Measurements from ENCODE around the gene SMKR1.

The SMKR1 gene

DNA sequence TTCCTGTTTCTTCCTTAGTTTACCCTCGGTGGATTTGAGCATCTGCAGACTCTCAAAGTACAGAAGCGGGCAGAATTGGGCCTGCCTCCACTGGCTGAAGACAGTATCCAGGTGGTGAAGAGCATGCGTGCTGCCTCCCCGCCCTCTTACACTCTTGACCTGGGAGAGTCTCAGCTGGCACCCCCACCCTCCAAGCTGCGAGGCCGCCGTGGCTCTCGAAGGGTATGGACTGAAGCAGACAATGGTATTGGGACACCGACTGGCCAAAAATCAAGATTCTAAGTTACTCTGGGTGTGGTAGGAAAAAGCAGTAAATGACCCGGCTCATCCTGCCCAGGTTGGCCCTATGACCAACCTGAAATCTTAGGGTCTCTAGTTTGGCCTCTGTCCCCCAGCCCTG, 45.9 kb upstream of the SMKR1 start:
- no peaks in the 10 kb centered on the region for H3K27me3 ChIP-seq (ENCODE audit: insufficient read depth, poor library complexity, severe bottlenecking)
- no peak for TF ChIP-seq SPI1 (IDR thresholded peaks at IDR 0.05; ENCODE audit: borderline replicate concordance, low read depth)
- no peak for TF ChIP-seq GABPA (IDR thresholded peaks at IDR 0.05; ENCODE audit: low read depth)
- no peak for TF ChIP-seq POLR2AphosphoS5 (IDR thresholded peaks at IDR 0.05; ENCODE audit: low read depth)
- TF ChIP-seq REST (IDR thresholded peaks at IDR 0.05; ENCODE audit: insufficient replicate concordance, low read depth): no peak
- no peak for TF ChIP-seq CTCF (IDR thresholded peaks at IDR 0.05; ENCODE audit: insufficient read depth, low read length)

DNA sequence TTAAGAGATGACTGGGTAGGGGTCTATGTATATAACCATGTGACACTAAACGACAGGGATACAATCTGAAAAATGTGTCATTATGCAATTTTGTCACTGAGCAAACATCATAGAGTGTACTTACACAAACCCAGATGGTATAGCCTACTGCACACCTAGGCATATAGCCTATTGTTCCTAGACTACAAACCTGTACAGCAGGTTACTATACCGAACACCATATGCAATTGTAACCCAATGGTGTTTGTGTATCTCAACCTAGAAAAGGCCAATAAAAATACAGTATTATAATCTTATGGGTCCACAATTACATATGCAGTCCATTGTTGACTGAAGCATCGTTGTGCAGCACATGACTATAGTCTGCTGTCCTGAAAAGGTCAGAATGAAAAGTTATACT, 45.2 kb upstream of the SMKR1 start:
- no peak overlapping the region for H3K27ac ChIP-seq (replicated peaks)
- H3K4me3 ChIP-seq (replicated peaks; ENCODE audit: insufficient read depth, low read length): no peak overlapping the region
- no peaks in the 10 kb centered on the region for H3K27me3 ChIP-seq (ENCODE audit: insufficient read depth, poor library complexity, severe bottlenecking)
- TF ChIP-seq SPI1 (IDR thresholded peaks at IDR 0.05; ENCODE audit: borderline replicate concordance, low read depth): no peak
- no peak for TF ChIP-seq CTCF (IDR thresholded peaks at IDR 0.05; ENCODE audit: insufficient read depth, low read length)
- TF ChIP-seq POLR2AphosphoS5 (IDR thresholded peaks at IDR 0.05; ENCODE audit: low read depth): no peak
- no peak for TF ChIP-seq REST (IDR thresholded peaks at IDR 0.05; ENCODE audit: insufficient replicate concordance, low read depth)
- no peak for TF ChIP-seq GABPA (IDR thresholded peaks at IDR 0.05; ENCODE audit: low read depth)
- DNase-seq (ENCODE audit: low read depth in 1 of 2, low spot score in 1 of 2): no peak

More for the DNA sequence above, 45.9 kb upstream of the SMKR1 start:
- H3K27ac ChIP-seq (replicated peaks): no peak overlapping the region
- DNase-seq (ENCODE audit: low read depth in 1 of 2, low spot score in 1 of 2): no peak
- H3K4me3 ChIP-seq (replicated peaks; ENCODE audit: insufficient read depth, low read length): no peak overlapping the region

DNA sequence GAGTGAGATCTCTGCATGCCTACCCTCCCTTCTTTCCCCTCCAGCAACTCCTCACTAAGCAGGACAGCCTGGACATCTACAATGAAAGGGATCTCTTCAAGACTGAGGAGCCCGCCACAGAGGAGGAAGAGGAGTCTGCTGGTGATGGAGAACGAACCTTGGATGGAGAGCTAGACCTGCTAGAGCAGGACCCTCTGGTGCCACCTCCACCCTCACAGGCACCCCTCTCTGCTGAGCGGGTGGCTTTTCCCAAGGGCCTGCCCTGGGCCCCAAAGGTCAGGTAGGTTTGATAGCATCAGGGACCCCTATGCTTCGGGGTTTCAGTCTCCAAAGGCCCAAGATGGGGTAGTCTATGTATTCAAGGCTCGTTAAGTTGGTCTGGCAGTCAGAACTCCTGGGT, 44.2 kb upstream of the SMKR1 start:
- Histone ChIP-seq H3K4me3 (replicated peaks; ENCODE audit: insufficient read depth, low read length) (no peak overlapping the region), H3K27ac (replicated peaks) (no peak overlapping the region), H3K27me3 (ENCODE audit: insufficient read depth, poor library complexity, severe bottlenecking) (no peaks in the 10 kb centered on the region)
- no peak for TF ChIP-seq CTCF (IDR thresholded peaks at IDR 0.05; ENCODE audit: insufficient read depth, low read length)
- no peak for TF ChIP-seq GABPA (IDR thresholded peaks at IDR 0.05; ENCODE audit: low read depth)
- TF ChIP-seq SPI1 (IDR thresholded peaks at IDR 0.05; ENCODE audit: borderline replicate concordance, low read depth): no peak
- DNase-seq (ENCODE audit: low read depth in 1 of 2, low spot score in 1 of 2): no peak

DNA sequence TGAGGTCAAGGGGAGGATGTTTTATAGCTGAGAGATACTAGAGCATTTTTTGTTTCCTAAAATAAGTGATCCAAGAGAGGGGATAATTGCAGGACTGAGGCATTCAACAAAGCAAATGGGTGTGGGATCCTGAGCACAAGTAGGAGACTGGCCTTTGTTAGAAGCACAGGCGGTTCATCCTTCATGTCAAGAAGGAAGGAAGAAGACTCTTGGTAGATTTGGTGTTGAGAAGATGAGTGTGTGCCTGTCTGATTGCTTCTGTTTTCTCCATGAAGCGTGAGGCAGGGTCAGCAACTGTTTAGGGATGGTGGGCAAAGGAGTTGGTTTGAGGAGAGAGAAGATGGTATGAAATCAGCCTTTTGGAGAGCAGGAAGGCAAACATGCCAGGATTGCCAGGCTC, 40.5 kb upstream of the SMKR1 start:
- Histone ChIP-seq H3K27me3 (ENCODE audit: insufficient read depth, poor library complexity, severe bottlenecking) (no peaks in the 10 kb centered on the region), H3K27ac (replicated peaks) (no peak overlapping the region), H3K4me3 (replicated peaks; ENCODE audit: insufficient read depth, low read length) (no peak overlapping the region)
- no peak for TF ChIP-seq POLR2AphosphoS5 (IDR thresholded peaks at IDR 0.05; ENCODE audit: low read depth)
- no peak for TF ChIP-seq GABPA (IDR thresholded peaks at IDR 0.05; ENCODE audit: low read depth)
- TF ChIP-seq CTCF (IDR thresholded peaks at IDR 0.05; ENCODE audit: insufficient read depth, low read length): no peak
- no peak for TF ChIP-seq REST (IDR thresholded peaks at IDR 0.05; ENCODE audit: insufficient replicate concordance, low read depth)
- TF ChIP-seq SPI1 (IDR thresholded peaks at IDR 0.05; ENCODE audit: borderline replicate concordance, low read depth): no peak
- no peak for DNase-seq (ENCODE audit: low read depth in 1 of 2, low spot score in 1 of 2)
